ENCODE results near the gene PHRF1.

PHRF1 gene

GRCh38 chr11:539971-540481 is 36.2 kb upstream of the PHRF1 start:
- no peak for DNase-seq

GRCh38 chr11:540583-541432 is 35.5 kb upstream of the PHRF1 start:
- DNase-seq: peak; percentile 30

- peak; percentile 25 for DNase-seq
Observed at GRCh38 chr11:541433-541885, 34.8 kb upstream of the PHRF1 start.

GRCh38 chr11:544817-545166 is 31.5 kb upstream of the PHRF1 start:
- DNase-seq: peak; percentile 13

- DNase-seq: peak; percentile 18
Observed at GRCh38 chr11:545171-545570, 31.1 kb upstream of the PHRF1 start.

- no peak for DNase-seq
Observed at GRCh38 chr11:548700-549603, 27.3 kb upstream of the PHRF1 start.

GRCh38 chr11:550021-550745 is 26.1 kb upstream of the PHRF1 start:
- no peak for DNase-seq

GRCh38 chr11:550746-551085 is 25.6 kb upstream of the PHRF1 start:
- no peak for DNase-seq

- DNase-seq: no peak
Observed at GRCh38 chr11:551131-551530, 25.1 kb upstream of the PHRF1 start.

GRCh38 chr11:551596-551995 is 24.7 kb upstream of the PHRF1 start:
- DNase-seq: no peak

- DNase-seq: no peak
Observed at GRCh38 chr11:553083-553987, 22.9 kb upstream of the PHRF1 start.

- DNase-seq: no peak
Observed at GRCh38 chr11:553988-554340, 22.3 kb upstream of the PHRF1 start.

- no peak for DNase-seq
Observed at GRCh38 chr11:554428-555226, 21.6 kb upstream of the PHRF1 start.

- no peak for DNase-seq
Observed at GRCh38 chr11:555227-555779, 21.0 kb upstream of the PHRF1 start.

GRCh38 chr11:555780-556661 is 20.2 kb upstream of the PHRF1 start:
- DNase-seq: no peak

GRCh38 chr11:556662-557256 is 19.5 kb upstream of the PHRF1 start:
- DNase-seq: no peak

- DNase-seq: no peak
Observed at GRCh38 chr11:557328-558132, 18.7 kb upstream of the PHRF1 start.

GRCh38 chr11:558503-558902 is 17.8 kb upstream of the PHRF1 start:
- DNase-seq: no peak
